Muscle layer of colon (tissue), 2 donors: ENCODE measurements around the gene MAT2B.

ENCODE experiments used
- H3K27ac ChIP-seq: one replicate; pipeline ENCODE4 v1.7.0; 2013; ENCODE audit warnings: low read depth, mild to moderate bottlenecking, low read length, moderate library complexity
- H3K27me3 ChIP-seq, 2 donors: one replicate each; pipeline ENCODE4 v1.7.0; 2013; ENCODE audit warnings: low read length in 2 of 2, mild to moderate bottlenecking in 2 of 2; ENCODE audit not compliant: insufficient read depth in 2 of 2, control insufficient read depth in 1 of 2
- H3K36me3 ChIP-seq: one replicate; pipeline ENCODE4 v1.7.0; 2013; ENCODE audit warnings: mild to moderate bottlenecking, low read length; ENCODE audit not compliant: insufficient read depth
- H3K4me1 ChIP-seq: one replicate; pipeline ENCODE4 v1.7.0; 2013; ENCODE audit warnings: mild to moderate bottlenecking, low read length; ENCODE audit not compliant: insufficient read depth
- H3K4me3 ChIP-seq, 2 donors: one replicate each; pipeline ENCODE4 v1.7.0; 2013; ENCODE audit warnings: low read length in 2 of 2, low read depth in 1 of 2, mild to moderate bottlenecking in 1 of 2, moderate library complexity in 1 of 2
- H3K9ac ChIP-seq: one replicate; pipeline ENCODE4 v1.7.0; 2013; ENCODE audit warnings: low read length
- H3K9me3 ChIP-seq: one replicate; pipeline ENCODE4 v1.7.0; 2013; ENCODE audit warnings: mild to moderate bottlenecking, low read length
- donor health status: abdominal sarcoma.
- donor health status: Adenocarcinoma of cecum.

Gene MAT2B

DNA sequence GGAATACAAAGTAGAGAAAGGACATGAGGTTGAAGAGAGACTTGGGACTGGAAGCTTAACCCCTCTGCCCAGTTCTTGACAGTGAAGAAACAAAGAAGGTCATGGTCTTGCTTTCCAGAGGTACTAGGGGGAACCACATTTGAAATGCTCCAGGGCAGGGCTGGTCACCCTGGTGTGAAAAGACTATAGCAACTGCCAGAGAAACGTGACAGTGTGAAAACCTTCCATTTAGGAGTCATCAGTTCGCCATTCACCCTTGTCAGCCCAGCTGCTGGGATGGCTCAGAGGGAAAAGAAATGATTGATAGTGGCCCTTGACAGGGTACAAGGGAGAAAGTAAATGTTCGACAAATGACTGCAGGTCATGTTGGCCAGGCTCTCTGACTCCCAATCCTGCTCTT lies 56.7 kb downstream of the MAT2B start:
- no peak overlapping the region for H3K4me3 ChIP-seq
- H3K9ac ChIP-seq = no peak overlapping the region
- peaks cover 11 to 14% of the 10 kb centered on the region in 2 donors for H3K27me3 ChIP-seq
- H3K9me3 ChIP-seq = no peaks in the 10 kb centered on the region
- no peak overlapping the region for H3K27ac ChIP-seq
- H3K4me1 ChIP-seq = no peaks in the 10 kb centered on the region
- H3K36me3 ChIP-seq = no peaks in the 10 kb centered on the region

DNA sequence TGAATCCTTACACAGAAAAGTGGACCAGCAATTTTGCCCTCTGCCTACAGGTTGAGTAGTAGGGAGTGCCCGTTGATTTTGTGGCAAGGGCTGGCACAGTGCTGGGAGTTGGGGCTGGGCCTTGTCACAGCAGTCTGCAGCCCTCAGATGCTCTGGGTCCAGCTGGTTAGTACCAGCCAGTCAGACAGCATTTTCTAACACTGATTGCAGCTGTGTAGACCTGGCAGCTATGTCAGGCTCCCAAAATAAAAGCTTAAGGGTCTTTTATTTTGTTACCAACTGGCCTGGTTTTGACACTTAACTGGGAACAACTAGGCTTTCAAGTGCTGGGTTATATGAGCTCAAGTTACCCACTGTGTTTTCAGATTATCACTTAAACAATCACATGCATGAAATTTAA lies 57.7 kb downstream of the MAT2B start:
- Histone ChIP-seq H3K9ac (no peak overlapping the region), H3K4me1 (no peaks in the 10 kb centered on the region), H3K27me3 (peaks cover 11 to 14% of the 10 kb centered on the region in 2 donors), H3K9me3 (no peaks in the 10 kb centered on the region), H3K27ac (no peak overlapping the region), H3K36me3 (no peaks in the 10 kb centered on the region), H3K4me3 (no peak overlapping the region)

DNA sequence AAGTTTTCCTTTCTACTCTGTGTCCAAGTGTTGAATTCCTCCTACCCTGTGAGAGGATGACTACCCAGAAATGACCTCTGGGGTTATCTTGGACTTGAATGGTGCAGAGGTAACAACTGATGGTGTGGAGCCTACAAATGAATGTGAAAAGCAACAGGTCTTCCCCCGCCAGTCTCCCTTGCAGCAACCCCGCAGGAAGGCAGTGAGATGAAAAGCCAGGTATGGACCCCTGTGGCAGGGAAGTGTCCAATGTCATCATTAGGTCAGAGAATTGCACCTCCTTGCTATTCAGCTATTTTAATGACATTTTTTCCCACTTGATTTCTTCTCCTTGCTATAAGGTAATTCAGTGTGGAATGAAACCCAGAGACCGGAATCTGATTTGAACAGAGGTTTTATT lies 58.5 kb downstream of the MAT2B start:
- no peaks in the 10 kb centered on the region for H3K36me3 ChIP-seq
- no peak overlapping the region for H3K27ac ChIP-seq
- H3K9me3 ChIP-seq = no peaks in the 10 kb centered on the region
- no peak overlapping the region for H3K4me3 ChIP-seq
- peaks cover 11 to 14% of the 10 kb centered on the region in 2 donors for H3K27me3 ChIP-seq
- no peak overlapping the region for H3K9ac ChIP-seq
- no peaks in the 10 kb centered on the region for H3K4me1 ChIP-seq

DNA sequence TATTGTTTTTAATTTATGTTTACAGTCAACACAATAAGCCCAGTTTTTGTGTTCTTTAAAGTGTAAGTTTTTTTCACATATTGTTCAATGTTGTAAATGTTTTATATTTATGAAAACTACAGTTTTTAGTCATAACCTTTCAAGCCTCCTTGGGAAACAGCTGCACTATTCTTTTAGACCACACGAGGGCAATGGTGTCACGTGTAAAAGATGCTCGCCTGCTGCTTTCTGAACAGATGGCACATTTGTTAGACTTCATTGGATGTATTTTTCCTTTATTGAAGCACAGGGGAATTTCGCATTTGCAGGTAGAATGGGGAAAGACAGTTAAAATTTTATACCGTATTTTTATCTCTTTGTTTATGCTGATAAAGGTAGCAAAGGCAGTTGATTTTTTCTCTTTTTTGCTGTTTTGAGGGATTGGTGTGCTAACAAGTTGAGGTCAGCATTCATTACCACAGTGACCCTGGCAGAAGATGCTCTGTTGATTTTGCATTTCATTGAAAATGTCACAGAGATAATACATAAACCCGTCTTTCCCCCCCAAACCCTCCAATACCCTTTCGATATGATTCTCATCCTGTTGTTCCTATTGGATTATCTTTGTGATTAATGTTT lies 59.0 kb downstream of the MAT2B start:
- Histone ChIP-seq H3K27me3 (peaks cover 11 to 14% of the 10 kb centered on the region in 2 donors), H3K4me3 (no peak overlapping the region)

DNA sequence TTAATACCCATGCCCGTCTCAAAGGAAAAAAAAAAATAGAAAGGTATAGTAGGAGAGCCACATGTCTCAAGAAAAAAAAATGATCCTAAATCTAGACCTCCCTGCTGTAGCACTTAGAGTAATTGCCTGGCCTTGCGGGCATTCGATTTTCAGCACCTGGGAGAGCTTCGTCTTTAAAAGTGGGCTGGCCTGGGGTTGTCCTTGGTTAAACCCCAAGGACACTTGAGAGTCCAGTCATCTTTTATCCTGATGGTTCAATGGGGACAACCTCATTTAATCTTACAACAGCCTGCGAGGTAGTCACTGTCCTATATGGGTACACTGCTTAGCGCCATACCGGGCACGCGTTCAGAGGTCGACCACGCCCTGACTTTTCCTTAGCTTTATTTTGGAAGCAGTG lies 60.1 kb downstream of the MAT2B start:
- H3K9me3 ChIP-seq = no peaks in the 10 kb centered on the region
- peak overlapping the region; percentile 50 to 57 for H3K4me3 ChIP-seq
- no peak overlapping the region for H3K9ac ChIP-seq
- no peaks in the 10 kb centered on the region for H3K36me3 ChIP-seq
- no peak overlapping the region for H3K27ac ChIP-seq
- H3K4me1 ChIP-seq = no peaks in the 10 kb centered on the region
- H3K27me3 ChIP-seq = peaks cover 11 to 14% of the 10 kb centered on the region in 2 donors

More for the DNA sequence above, 59.0 kb downstream of the MAT2B start:
- no peak overlapping the region for H3K27ac ChIP-seq
- no peaks in the 10 kb centered on the region for H3K9me3 ChIP-seq
- H3K9ac ChIP-seq = no peak overlapping the region
- no peaks in the 10 kb centered on the region for H3K36me3 ChIP-seq
- no peaks in the 10 kb centered on the region for H3K4me1 ChIP-seq

DNA sequence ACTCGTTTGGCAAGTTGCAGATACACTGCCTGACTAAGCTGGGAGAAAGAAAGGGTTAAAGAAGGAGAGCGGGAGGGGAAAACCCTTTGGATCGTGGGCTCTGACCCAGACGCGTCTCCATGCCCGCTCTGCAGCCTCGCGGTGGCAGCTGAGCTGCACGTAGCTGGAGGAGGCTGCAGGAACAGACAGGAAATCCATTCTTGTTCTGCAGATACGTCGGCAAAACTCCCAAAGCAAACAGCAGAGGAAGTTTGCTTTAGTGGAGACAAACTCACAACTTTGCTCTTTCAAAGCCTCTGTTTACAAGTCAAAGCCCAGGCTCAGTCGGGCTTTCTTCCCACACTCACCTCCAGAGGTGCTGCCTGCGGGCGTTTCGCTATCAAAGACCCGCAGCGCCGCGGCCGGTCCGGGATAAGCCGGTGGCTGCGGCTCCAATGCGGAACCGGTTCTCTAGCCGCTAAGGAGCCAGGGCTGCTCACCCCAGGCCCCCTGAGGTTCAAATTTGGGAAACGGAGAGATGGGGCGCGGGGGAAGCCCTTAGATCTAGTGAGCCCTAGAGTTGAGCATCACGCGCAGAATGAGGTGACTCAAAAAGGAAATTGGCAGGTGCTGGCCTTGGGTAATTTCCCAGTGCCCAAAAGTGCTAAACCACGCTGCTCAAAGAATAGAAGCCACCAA lies 60.7 kb downstream of the MAT2B start:
- H3K27me3 ChIP-seq = peaks cover 11 to 14% of the 10 kb centered on the region in 2 donors
- H3K36me3 ChIP-seq = no peaks in the 10 kb centered on the region
- no peaks in the 10 kb centered on the region for H3K4me1 ChIP-seq
- no peaks in the 10 kb centered on the region for H3K9me3 ChIP-seq
- H3K9ac ChIP-seq = no peak overlapping the region
- H3K27ac ChIP-seq = no peak overlapping the region
- peak overlapping the region; percentile 50 to 57 for H3K4me3 ChIP-seq

DNA sequence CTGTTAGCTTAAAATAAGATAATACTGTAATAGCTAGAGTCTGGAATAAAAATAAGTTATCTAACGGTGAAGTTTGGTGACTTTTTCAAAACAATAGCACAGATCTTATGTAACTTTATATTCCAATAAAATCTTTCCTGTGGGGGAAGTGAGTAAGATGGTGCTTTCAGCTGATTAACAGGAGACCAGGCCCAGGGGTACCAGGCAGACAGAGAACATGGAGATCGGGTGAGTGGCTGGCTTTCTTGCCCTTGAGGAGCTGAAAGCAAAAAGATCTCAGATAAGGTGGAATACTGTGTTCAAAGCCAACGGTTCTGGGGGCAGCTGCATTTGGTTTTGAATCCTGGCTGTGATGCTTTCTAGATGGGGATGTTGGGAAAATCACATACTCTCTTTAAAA lies 61.3 kb downstream of the MAT2B start:
- H3K27me3 ChIP-seq = peaks cover 11 to 14% of the 10 kb centered on the region in 2 donors
- H3K9me3 ChIP-seq = no peaks in the 10 kb centered on the region
- no peak overlapping the region for H3K4me3 ChIP-seq
- no peak overlapping the region for H3K27ac ChIP-seq
- no peak overlapping the region for H3K9ac ChIP-seq
- no peaks in the 10 kb centered on the region for H3K4me1 ChIP-seq
- no peaks in the 10 kb centered on the region for H3K36me3 ChIP-seq

DNA sequence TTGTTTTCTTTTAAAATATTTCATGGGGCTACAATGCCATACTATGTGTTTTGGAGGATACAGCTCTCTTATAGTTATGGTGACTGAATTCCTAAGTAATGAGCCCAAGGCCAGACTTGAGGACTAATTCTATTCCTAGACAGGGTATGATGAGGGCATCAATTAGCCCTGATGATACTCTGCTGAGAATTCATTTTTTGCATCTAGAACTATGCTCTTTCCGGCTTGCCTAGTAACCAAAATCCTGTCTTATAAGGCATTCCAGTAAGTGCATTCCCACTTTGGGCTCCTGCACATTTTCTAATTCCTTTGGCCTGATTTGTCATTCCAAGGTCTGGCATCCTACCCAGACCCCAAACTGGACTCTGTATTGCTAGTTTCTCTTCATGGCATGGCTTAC lies 62.4 kb downstream of the MAT2B start:
- no peaks in the 10 kb centered on the region for H3K9me3 ChIP-seq
- H3K27me3 ChIP-seq = peaks cover 11 to 14% of the 10 kb centered on the region in 2 donors
- H3K4me3 ChIP-seq = no peak overlapping the region
- H3K36me3 ChIP-seq = no peaks in the 10 kb centered on the region
- H3K27ac ChIP-seq = no peak overlapping the region
- H3K9ac ChIP-seq = no peak overlapping the region
- no peaks in the 10 kb centered on the region for H3K4me1 ChIP-seq
